Esophagus mucosa (tissue), 1 donor: ENCODE results near the gene ZNF830. TPM values are rescaled to one million over a fixed set of nuclear protein-coding genes. Genes with fewer than 3 reads are reported as not detected.
A peak's percentile ranks its signal among the peaks of the same experiment; 100 is the strongest.
"Not testable (repeated sequence)": the region's sequence is repeated elsewhere in the genome, so short reads cannot be mapped to it uniquely, and the experiment has no call there.

Source experiments
- ATAC-seq: fragments of 200-7000 bp; cut with Tn5 transposase; one replicate; pipeline ENCODE4 v1.9.1; 2020
- total RNA-seq: library from RNA; stranded (reverse); gene quantifications from one replicate; pipeline ENCODE4 v1.2.4, GENCODE V29; 2023
- donor health status: DM: yes; HTN: yes; CAD: no.

The ZNF830 gene, protein sequence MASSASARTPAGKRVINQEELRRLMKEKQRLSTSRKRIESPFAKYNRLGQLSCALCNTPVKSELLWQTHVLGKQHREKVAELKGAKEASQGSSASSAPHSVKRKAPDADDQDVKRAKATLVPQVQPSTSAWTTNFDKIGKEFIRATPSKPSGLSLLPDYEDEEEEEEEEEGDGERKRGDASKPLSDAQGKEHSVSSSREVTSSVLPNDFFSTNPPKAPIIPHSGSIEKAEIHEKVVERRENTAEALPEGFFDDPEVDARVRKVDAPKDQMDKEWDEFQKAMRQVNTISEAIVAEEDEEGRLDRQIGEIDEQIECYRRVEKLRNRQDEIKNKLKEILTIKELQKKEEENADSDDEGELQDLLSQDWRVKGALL
- 7.7 TPM for total RNA-seq

DNA sequence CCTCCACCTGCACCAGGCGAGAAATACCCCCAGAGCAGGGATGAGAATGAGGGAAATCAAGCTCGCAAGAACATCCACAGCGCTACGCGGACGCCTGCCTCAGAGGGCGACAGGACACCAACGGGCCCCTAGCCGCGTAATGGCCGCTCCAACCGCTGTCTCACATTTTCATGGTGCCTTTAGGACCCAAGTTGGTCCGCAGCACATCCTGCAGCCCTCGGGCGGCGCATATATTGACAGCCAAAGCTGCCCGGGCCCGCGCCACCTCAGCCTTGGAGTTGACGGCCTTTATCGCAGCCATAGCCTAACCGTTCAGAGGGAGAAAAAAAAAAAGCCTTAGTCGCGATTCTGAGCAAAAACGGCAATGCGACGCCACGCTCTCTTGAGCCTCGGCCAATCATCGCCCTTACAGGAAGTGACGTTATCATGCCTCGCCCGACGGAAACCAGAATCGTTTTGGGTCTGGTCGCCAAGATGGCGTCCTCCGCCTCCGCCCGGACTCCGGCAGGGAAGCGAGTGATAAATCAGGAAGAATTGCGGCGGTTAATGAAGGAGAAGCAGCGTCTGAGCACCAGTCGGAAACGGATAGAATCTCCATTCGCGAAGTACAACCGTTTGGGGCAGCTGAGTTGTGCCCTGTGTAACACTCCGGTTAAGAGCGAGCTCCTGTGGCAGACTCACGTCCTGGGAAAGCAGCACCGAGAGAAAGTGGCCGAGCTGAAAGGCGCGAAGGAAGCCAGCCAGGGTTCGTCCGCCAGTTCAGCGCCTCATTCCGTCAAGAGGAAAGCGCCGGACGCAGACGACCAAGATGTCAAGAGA is at the start of gene ZNF830, which contains the start of gene CCT6B:
ZNF830 (plus strand) TSS at position 448 of the 819 bp plus-strand sequence; CDS start at position 475, 27 bp downstream.
CCT6B (minus strand) TSS at position 368 of the 819 bp plus-strand sequence; CDS start at position 301, 67 bp downstream.
- ATAC-seq: peak; percentile 97

GRCh38 chr17:34913001-34913400 is 48.3 kb upstream of the ZNF830 start:
- ATAC-seq: no peak

DNA sequence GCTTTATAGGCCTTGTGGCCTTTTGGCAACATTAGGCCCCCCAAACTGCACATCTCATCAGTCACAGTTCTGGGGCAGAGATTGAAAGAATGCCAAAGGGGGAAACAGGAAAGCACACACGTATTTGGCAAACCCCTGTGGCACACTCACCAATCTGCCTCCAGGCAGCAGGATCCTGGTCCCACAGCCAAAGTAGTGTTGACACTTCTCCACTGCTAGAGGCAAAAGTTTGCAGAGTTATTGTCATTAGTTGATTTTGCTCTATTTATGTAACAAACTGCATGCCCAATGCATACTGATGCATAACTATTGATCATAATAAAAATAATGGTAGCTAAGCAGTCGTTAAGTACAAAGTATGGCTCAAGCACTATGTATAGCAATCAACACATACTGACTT is 45.2 kb upstream of the ZNF830 start:
- ATAC-seq: no peak

GRCh38 chr17:34917381-34917780 is 44.0 kb upstream of the ZNF830 start:
- no peak for ATAC-seq

DNA sequence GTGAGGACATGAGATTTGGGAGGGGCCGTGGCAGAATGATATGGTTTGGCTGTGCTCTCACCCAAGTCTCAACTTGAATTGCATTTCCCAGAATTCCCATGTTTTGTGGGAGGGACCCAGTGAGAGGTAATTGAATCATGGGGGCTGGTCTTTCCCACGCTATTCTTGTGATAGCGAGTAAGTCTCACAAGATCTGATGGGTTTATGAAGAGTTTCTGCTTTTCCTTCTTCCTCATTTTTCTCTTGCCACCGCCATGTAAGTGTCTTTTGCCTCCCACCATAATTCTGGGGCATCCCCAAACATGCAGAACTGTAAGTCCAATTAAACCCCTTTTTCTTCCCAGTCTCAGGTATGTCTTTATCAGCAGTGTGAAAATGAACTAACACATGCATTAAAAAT is 40.7 kb upstream of the ZNF830 start:
- ATAC-seq: no peak

DNA sequence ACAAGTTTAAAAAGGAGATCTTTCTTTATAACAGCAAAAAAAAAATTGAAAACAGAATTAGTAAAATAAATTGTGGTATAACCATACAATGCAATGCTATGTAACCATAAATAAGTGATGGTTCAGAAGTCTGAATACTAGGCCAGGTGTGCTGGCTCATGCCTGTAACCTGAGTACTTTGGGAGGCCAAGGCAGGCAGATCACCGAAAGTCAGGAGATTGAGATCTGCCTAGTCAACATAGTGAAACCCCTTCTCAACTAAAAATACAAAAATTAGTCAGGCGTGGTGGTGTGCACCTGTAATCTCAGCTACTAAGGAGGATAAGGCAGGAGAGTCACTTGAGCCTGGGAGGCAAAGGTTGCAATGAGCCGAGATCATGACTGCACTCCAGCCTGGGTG is 34.7 kb upstream of the ZNF830 start:
- no peak for ATAC-seq

DNA sequence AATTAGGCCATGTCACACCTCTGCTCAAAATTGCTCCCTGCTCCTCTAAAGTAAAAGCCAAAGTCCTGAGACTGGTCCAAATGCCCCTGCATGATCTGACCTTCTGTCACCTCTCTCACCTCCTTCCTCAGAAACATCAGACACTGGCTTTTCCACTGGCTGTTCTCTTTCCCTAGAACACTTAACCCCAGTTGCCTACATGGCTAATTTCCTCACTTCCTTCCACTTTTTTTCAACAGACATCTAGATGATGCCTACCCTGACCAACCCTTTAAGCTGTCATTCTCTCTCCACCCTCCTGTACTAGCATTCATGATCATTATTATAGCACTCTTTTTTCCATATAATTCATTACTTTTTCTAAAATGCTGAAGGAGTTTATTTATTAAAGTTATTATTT is 31.1 kb upstream of the ZNF830 start:
- no peak for ATAC-seq

GRCh38 chr17:34950780-34951179 is 10.6 kb upstream of the ZNF830 start:
- ATAC-seq: not testable (repeated sequence)

- no peak for ATAC-seq
These were observed 2.9 kb upstream of the ZNF830 start for GRCh38 chr17:34958438-34958837.

DNA sequence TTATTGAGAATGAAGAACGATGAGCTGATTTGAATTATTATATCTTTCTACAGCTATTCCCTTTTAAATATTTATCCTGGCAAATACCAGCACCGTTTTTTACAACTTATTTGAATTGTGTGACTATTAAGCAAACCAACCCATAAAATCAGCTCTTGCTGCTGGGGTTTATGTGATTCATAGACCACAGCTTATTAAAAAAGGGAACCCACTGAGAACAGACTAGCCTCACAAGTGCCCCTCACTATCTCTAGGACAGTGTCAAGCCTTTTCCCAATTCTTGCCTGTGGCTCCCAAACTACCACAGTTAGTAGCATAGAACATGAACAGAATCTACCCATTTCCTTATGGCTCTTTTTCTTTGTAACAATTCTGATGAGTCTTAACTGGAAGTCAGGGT is 12.8 kb downstream of the ZNF830 start:
- no peak for ATAC-seq

GRCh38 chr17:34974794-34975785 is 13.8 kb downstream of the ZNF830 start:
- ATAC-seq: no peak

DNA sequence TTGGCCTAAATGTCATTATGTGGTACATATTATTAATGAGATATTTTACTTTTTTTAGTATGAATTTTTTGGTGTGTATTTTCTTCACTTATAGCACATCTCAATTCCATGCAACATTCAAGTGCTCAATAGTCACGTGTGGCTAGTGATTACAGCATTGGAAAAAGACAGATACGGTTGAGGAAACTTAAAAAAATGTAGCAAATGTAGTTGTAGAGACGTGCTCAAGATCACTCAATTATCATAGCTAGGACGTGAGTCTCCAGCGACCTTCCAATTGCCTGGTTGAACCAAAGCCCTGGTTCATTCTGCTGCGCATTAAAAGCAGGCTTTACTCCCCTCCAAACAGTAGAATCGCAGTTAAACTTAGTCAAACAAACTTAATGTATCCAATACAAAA is 17.8 kb downstream of the ZNF830 start:
- ATAC-seq: no peak

DNA sequence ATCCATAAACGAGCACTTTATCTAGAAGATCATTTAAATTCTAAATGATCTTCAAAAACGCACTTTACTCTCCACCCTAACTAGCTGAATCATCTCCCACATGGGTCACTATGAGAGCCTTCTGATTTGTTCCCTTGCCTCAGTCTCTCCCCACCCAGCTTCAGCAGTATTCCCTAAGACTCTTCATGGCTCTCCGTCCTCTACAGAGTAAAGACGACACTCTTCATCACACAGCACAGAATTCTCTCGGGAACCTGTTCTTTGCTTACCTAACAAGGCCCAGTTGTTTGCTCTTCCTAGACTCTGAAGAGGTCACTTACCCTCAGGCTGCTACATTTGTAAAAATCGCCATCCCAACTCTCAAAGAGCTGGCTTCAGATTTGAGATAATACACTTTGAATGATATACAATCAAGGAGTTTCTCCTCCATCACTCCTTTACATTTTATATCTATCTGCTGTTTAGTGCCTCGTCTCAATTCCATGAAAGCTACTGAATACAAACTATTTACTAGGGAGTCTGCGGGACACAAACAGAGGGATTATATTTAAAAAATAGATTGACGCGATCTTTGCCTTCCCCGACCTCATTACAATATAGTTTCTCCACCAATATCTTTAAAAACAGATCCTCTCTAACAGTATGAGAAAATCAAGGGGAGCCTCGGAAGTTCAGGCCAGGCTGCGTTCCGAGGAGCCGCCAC is 18.5 kb downstream of the ZNF830 start:
- no peak for ATAC-seq

GRCh38 chr17:34980353-34980680 is 19.0 kb downstream of the ZNF830 start, which contains the start of gene LIG3:
Gene LIG3 (plus strand): TSS chr17:34980512. CDS start chr17:34983006, 2,494 bp downstream.
- ATAC-seq: peak; percentile 95

- ATAC-seq: peak; percentile 85
These were observed 19.6 kb downstream of the ZNF830 start for GRCh38 chr17:34980681-34981537.

DNA sequence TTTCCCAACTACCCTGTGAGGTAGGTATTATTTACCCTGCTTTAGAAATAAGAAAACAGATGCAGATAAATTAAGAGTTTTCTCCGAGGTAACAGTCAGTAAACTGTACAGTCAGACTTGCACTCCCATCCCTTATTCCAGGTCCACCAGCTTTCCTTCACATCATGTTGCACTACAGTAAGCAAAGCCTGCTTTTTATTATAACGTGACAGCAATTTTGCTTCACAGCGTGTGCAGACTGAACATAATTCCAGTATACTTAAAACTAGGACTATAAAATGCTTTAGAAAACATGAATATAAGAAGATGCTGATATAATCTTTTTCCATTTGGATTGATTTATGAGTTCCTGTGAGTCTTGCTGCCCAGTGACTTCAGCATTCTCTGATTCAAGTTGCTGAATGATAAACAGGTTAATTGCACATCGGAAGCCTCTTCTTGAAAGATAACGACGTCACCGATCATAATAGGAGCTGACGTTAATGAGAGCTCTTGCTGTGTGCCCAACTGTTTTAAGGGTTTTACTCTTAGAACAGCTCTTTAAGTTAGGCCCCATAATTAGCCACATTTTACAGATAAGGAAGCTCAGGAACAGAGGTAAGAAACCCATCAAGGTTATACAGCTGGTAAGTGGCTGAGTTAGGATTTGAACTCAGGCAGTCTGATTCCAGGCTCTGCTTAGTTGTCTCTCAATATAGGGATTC is 20.4 kb downstream of the ZNF830 start:
- no peak for ATAC-seq

- ATAC-seq: no peak
These were observed 25.9 kb downstream of the ZNF830 start for GRCh38 chr17:34987232-34987631.

DNA sequence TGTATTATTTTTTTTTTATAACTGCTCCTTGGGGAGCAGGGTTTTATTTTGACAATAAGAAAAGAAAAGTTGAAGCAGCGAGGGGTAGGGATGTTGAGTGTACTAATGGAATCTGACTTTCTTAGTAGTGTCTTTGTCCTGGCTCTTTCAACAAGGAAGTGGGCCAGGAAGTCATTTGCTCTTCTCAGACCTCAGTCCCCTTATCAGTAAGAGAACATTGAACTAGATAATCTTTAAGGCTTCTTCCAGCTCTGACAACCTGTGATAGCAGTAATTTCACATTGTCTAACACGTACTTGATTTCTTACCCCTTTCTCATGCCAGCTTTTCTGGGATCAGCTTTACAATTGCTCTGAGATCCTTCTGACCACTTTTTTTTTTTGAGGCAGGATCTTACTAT is 27.3 kb downstream of the ZNF830 start:
- no peak for ATAC-seq

GRCh38 chr17:34989473-34989872 is 28.1 kb downstream of the ZNF830 start:
- no peak for ATAC-seq

GRCh38 chr17:34990921-34991365 is 29.6 kb downstream of the ZNF830 start:
- ATAC-seq: no peak
